GM06990 (cell line): ENCODE results near the gene SLC24A1.

Experiments used
- DNase-seq: peaks from one replicate; pipeline ENCODE4 v3.0.0-alpha.2; 2011; ENCODE audit not compliant: insufficient read length; ENCODE audit errors: extremely low read depth
- H3K27me3 ChIP-seq: replicated peaks from 2 replicates; pipeline ENCODE4 v1.6.0; 2011; ENCODE audit warnings: low read length; ENCODE audit not compliant: control insufficient read depth, insufficient read depth
- H3K36me3 ChIP-seq: 2 replicates; pipeline ENCODE4 v1.5.1; 2011; ENCODE audit warnings: low read length; ENCODE audit not compliant: control insufficient read depth, insufficient read depth
- H3K4me3 ChIP-seq: replicated peaks from 2 replicates; pipeline ENCODE4 v1.5.1; 2011; ENCODE audit warnings: low read depth, mild to moderate bottlenecking, control low read depth, low read length
- CTCF ChIP-seq: IDR thresholded peaks from 2 replicates; pipeline ENCODE4 v1.5.1; 2011; ENCODE audit warnings: low read length, control low read depth, mild to moderate bottlenecking, inconsistent platforms; ENCODE audit not compliant: insufficient read depth, poor library complexity, severe bottlenecking

The SLC24A1 gene

GRCh38 chr15:65621638-65622037 is at the start of gene SLC24A1:
SLC24A1 (plus strand) TSS chr15:65621938; CDS start chr15:65624081, 2,143 bp downstream.
- DNase-seq = no peak
- Histone ChIP-seq H3K36me3 (peaks cover 1% of the 10 kb centered on the region; the same call in 1 of the 2 replicates), H3K4me3 (no peak within 1 kb of the TSS), H3K27me3 (no peaks in the 10 kb centered on the region)
- no peak for TF ChIP-seq CTCF

DNA sequence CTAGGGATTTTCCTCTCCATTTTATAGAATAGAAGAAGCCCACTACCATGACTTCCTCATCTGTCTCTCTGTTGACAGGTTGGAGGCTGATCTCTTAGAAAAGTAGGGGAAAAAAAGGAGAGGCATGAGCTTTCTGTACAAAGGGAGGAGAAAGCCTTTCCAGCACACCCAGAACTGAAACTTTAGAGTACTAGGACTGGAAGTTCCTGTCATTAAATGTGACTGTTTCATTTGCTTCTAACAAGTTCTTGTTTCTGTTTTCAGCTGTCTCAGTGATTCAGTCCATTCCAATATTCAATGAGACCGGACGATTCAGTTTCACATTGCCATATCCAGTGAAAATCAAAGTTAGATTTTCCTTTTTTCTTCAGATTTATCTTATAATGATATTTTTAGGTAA is 49.8 kb upstream of the SLC24A1 start:
- TF ChIP-seq CTCF = no peak
- DNase-seq = no peak
- Histone ChIP-seq H3K27me3 (no peaks in the 10 kb centered on the region), H3K36me3 (no peaks in the 10 kb centered on the region; the same call in none of the 2 replicates), H3K4me3 (no peak overlapping the region)

- DNase-seq = no peak
- peaks cover 20% of the 10 kb centered on the region for H3K36me3 ChIP-seq
- TF ChIP-seq CTCF = no peak
- no peak overlapping the region for H3K4me3 ChIP-seq
- no peaks in the 10 kb centered on the region for H3K27me3 ChIP-seq
These were observed 45.1 kb upstream of the SLC24A1 start for GRCh38 chr15:65576664-65577063.

DNA sequence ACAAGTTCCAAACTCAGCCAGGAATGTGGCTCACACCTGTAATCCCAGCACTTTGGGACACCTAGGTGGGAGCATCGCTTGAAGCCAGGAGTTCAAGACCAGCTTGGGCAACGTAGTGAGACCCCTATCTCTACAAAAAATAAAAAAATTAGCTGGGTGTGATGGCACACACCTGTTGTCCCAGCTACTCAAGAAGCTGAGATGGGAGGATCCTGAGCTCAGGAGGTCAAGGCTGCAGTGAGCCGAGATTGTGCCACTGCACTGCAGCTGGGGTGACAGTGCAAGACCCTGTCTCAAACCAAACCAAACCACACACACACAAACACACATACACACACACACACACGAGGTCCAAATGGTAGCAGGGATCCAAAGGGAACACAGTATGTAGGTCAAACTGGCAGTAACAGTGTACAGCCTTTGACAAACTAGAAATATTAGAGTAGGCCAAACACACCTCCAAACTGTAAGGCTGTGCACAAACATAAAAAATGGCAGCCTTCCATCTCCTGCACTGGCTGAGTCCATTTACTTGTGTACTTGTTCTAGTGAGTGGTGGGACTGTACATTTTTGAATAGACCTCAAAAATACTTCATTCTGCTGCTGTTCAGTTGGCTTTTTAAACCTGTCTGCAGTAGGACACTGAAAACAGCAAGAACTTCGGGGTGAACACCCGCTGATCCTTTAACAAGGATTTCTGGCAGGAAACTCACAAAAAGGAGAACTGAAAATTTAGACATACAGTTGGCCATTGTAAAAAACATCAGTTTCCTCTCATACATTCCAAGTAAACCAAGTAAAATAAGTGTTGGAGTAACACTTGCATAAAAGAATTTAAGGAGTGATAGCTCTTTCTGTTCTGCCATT is 44.4 kb upstream of the SLC24A1 start:
- peaks cover 20% of the 10 kb centered on the region for H3K36me3 ChIP-seq
- DNase-seq = no peak
- no peaks in the 10 kb centered on the region for H3K27me3 ChIP-seq
- no peak for TF ChIP-seq CTCF
- no peak overlapping the region for H3K4me3 ChIP-seq

DNA sequence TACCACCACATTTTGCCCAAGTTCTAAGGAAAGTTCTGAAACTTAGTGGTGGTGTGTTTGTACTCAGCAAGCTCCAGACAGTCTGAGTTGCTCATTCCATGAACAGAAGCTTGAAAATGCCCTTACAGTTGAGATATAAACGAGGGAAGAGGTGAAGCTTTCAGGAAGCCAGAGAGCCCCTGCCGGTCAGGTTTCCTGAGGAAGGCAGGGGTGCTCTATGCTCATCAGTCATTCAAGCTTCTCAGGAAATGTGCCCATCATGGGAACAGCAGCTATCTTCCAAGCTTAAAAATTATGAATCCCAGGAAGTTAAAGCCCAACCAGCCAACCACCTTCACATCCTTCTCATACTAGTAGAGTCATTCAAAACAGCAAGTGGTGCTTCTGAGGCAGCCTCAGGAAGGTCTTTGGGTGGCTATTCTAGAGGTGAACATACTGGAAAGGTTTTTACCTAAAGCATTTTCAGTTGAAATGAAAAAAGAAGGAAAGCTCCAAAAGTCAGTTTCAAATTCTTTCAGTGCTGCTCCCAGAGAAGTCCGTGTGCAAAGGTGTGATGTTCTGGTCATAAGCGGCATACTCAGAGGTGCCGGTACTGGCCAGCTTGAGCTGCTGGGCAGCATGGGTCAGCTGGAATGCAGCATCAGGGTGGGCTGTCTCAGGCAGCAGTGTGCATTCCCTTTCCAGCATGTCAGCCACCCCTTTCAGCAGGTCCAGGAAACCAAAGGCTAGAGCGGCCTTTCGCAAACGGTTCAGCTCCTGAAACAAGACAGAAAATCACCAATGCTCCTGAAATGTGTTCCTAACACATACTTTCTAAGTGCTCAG is 42.6 kb upstream of the SLC24A1 start:
- H3K36me3 ChIP-seq = peaks cover 20% of the 10 kb centered on the region
- DNase-seq = no peak

More for the DNA sequence above, 42.6 kb upstream of the SLC24A1 start:
- no peak for TF ChIP-seq CTCF
- H3K4me3 ChIP-seq = no peak overlapping the region
- H3K27me3 ChIP-seq = no peaks in the 10 kb centered on the region
